HCT116 (cell line): ENCODE measurements around the gene CEACAM18. TPM values are rescaled to one million over a fixed set of nuclear protein-coding genes. Genes with fewer than 3 reads are reported as not detected.

Experiments
- ATAC-seq: fragments of 200-7000 bp; cut with Tn5 transposase; 2 replicates; pipeline ENCODE4 v1.9.1; 2020; ENCODE audit warnings: mild to moderate bottlenecking, moderate library complexity
- BruUV-seq: library from RNA; stranded (reverse); fragments of 400-500 nt; replicated peaks from 2 replicates; lab custom pipeline; 2021; lab: Mats Ljungman, UMichigan
- CTCF ChIA-PET: fragments of 300-600 bp; sonication (Branson Sonifier 250); formaldehyde crosslinking; loops from one replicate; lab custom pipeline; 2021; ENCODE audit warnings: antibody characterized with exemption; lab: Charles Lee
- POLR2A ChIA-PET: fragments of 300-600, 350-600 bp; sonication (Branson Sonifier 250); formaldehyde crosslinking; loops from one replicate; lab custom pipeline; 2021; ENCODE audit warnings: antibody characterized with exemption; lab: Charles Lee
- RAD21 ChIA-PET, 2 experiments: fragments of 300-600 bp; sonication (Branson Sonifier 250); formaldehyde crosslinking; loops; one replicate each; lab custom pipeline; 2023; ENCODE audit warnings: low total read pairs in 2 of 2; ENCODE audit not compliant: uncharacterized antibody in 2 of 2, unreplicated experiment in 2 of 2, low non-redundant PET in 1 of 2; lab: Charles Lee
- DNase-seq: peaks from one replicate; pipeline ENCODE4 v3.0.0-alpha.2; 2010; ENCODE audit warnings: low read depth, low spot score
- H2AFZ ChIP-seq: fragments of 200-600 bp; shearing (Covaris generic), sonication (generic); 2 replicates; pipeline ENCODE4 v1.6.1; 2017; ENCODE audit warnings: low read depth, mixed run types, mixed read lengths, antibody characterized with exemption, low read length; ENCODE audit not compliant: poor library complexity, severe bottlenecking
- H3K27ac ChIP-seq: 2 replicates; pipeline ENCODE4 v1.5.1; 2012; ENCODE audit warnings: low read depth, low read length
- H3K27me3 ChIP-seq: fragments of 200-600 bp; sonication (generic); 2 replicates; pipeline ENCODE4 v1.6.1; 2016; ENCODE audit warnings: mixed run types, low read length, mixed read lengths; ENCODE audit not compliant: insufficient read depth
- H3K36me3 ChIP-seq, 2 experiments: fragments of 200-500 bp in 1 of 2; fragments of 200-600 bp in 1 of 2; sonication (Bioruptor generic) in 1 of 2; sonication (generic) in 1 of 2; 2 replicates each; pipeline versions ENCODE4 v1.5.1 to v1.6.1; 2014 to 2016; ENCODE audit warnings: low read length in 2 of 2, inconsistent platforms in 1 of 2, mixed read lengths in 1 of 2, mixed run types in 1 of 2; ENCODE audit not compliant: insufficient read depth in 2 of 2, control insufficient read depth in 1 of 2
- H3K4me1 ChIP-seq, 2 experiments: fragments of 200-600 bp in 1 of 2; sonication (generic) in 1 of 2; 2 replicates each; pipeline versions ENCODE4 v1.5.1 to v1.6.1; 2012 to 2017; ENCODE audit warnings: low read length in 2 of 2, inconsistent platforms in 1 of 2, mild to moderate bottlenecking in 1 of 2, mixed read lengths in 1 of 2, mixed run types in 1 of 2, moderate library complexity in 1 of 2; ENCODE audit not compliant: insufficient read depth in 2 of 2, control insufficient read depth in 1 of 2
- H3K4me2 ChIP-seq: fragments of 200-600 bp; sonication (generic); 2 replicates; pipeline ENCODE4 v1.6.1; 2017; ENCODE audit warnings: mixed run types, low read length, mixed read lengths
- H3K4me3 ChIP-seq, 2 experiments: fragments of 200-600 bp in 1 of 2; sonication (generic) in 1 of 2; replicated peaks in 1 of 2; 2 replicates each; pipeline ENCODE4 v1.5.1; 2011 to 2016; ENCODE audit warnings: low read length in 2 of 2, control low read depth in 1 of 2, low read depth in 1 of 2, mild to moderate bottlenecking in 1 of 2, mixed read lengths in 1 of 2, mixed run types in 1 of 2
- H3K79me2 ChIP-seq: fragments of 200-600 bp; sonication (generic); 2 replicates; pipeline ENCODE4 v1.6.1; 2017; ENCODE audit warnings: mild to moderate bottlenecking, mixed run types, low read length, moderate library complexity, mixed read lengths; ENCODE audit not compliant: insufficient read depth
- H3K9ac ChIP-seq: fragments of 200-600 bp; sonication (generic); 2 replicates; pipeline ENCODE4 v1.6.1; 2016; ENCODE audit warnings: low read length, mixed read lengths
- H3K9me2 ChIP-seq: fragments of 200-600 bp; sonication (generic), shearing (Covaris generic); 2 replicates; pipeline ENCODE4 v1.6.1; 2017; ENCODE audit warnings: mixed run types, mild to moderate bottlenecking, moderate library complexity; ENCODE audit not compliant: insufficient read depth
- H3K9me3 ChIP-seq, 2 experiments: fragments of 200-500 bp in 1 of 2; fragments of 200-600 bp in 1 of 2; sonication (Bioruptor generic) in 1 of 2; sonication (generic) in 1 of 2; 2 replicates each; pipeline ENCODE4 v1.6.1; 2014 to 2017; ENCODE audit warnings: low read length in 2 of 2, mixed read lengths in 2 of 2, inconsistent platforms in 1 of 2, low read depth in 1 of 2, mild to moderate bottlenecking in 1 of 2, mixed run types in 1 of 2, moderate library complexity in 1 of 2; ENCODE audit not compliant: control insufficient read depth in 1 of 2, insufficient read depth in 1 of 2
- H4K20me1 ChIP-seq: fragments of 200-600 bp; sonication (generic), shearing (Covaris generic); 2 replicates; pipeline ENCODE4 v1.6.1; 2017; ENCODE audit warnings: mixed run types, mild to moderate bottlenecking, moderate library complexity; ENCODE audit not compliant: insufficient read depth
- CEBPB ChIP-seq: IDR thresholded peaks from 2 replicates; pipeline ENCODE4 v1.6.1; 2012; ENCODE audit warnings: low read depth
- ELF1 ChIP-seq: IDR thresholded peaks from 2 replicates; pipeline ENCODE4 v1.6.1; 2012; ENCODE audit warnings: low read depth, borderline replicate concordance
- EZH2 ChIP-seq: fragments of 200-600 bp; sonication (generic); IDR thresholded peaks from 2 replicates; pipeline ENCODE4 v1.6.1; 2017; ENCODE audit warnings: antibody characterized with exemption, mixed run types
- EZH2phosphoT487 ChIP-seq: fragments of 200-600 bp; IDR thresholded peaks from 2 replicates; pipeline ENCODE4 v1.6.1; 2018; ENCODE audit warnings: antibody characterized with exemption, borderline replicate concordance
- FOSL1 ChIP-seq: IDR thresholded peaks from 2 replicates; pipeline ENCODE4 v1.6.1; 2012; ENCODE audit warnings: low read depth
- JUND ChIP-seq: IDR thresholded peaks from 2 replicates; pipeline ENCODE4 v1.6.1; 2012
- MAX ChIP-seq: IDR thresholded peaks from 2 replicates; pipeline ENCODE4 v1.6.1; 2012
- POLR2A ChIP-seq: IDR thresholded peaks from 2 replicates; pipeline ENCODE4 v1.7.0; 2011; ENCODE audit warnings: borderline replicate concordance; ENCODE audit not compliant: insufficient read depth, insufficient read length; ENCODE audit errors: extremely low read depth
- POLR2AphosphoS5 ChIP-seq: IDR thresholded peaks from 2 replicates; pipeline ENCODE4 v1.6.1; 2011; ENCODE audit warnings: mild to moderate bottlenecking, low read depth, low read length, moderate library complexity
- REST ChIP-seq: IDR thresholded peaks from 2 replicates; pipeline ENCODE4 v1.6.1; 2012; ENCODE audit warnings: low read depth
- SIN3A ChIP-seq: IDR thresholded peaks from 2 replicates; pipeline ENCODE4 v1.6.1; 2012; ENCODE audit warnings: low read depth
- SP1 ChIP-seq: IDR thresholded peaks from 2 replicates; pipeline ENCODE4 v1.6.1; 2012; ENCODE audit warnings: low read depth
- SRF ChIP-seq: IDR thresholded peaks from 2 replicates; pipeline ENCODE4 v1.6.1; 2012; ENCODE audit warnings: low read depth
- TCF7L2 ChIP-seq: IDR thresholded peaks from 2 replicates; pipeline ENCODE4 v1.7.0; 2011; ENCODE audit warnings: borderline replicate concordance, inconsistent platforms; ENCODE audit not compliant: insufficient read depth, insufficient read length; ENCODE audit errors: extremely low read depth
- ZFX ChIP-seq: fragments of 450-650 bp; IDR thresholded peaks from 2 replicates; pipeline ENCODE4 v1.6.1; 2017
- ZNF274 ChIP-seq: fragments of 200-500 bp; sonication (Bioruptor generic); IDR thresholded peaks from 2 replicates; pipeline ENCODE4 v1.6.1; 2014; ENCODE audit warnings: mild to moderate bottlenecking, low read depth, low read length, inconsistent platforms
- intact Hi-C: fragments of 100-400 bp; cut with micrococcal nuclease; formaldehyde crosslinking; loops from 2 replicates; pipeline ENCODE4 v1.10.0; 2022
- total RNA-seq: library from RNA; stranded (reverse); gene quantifications from one replicate; pipeline ENCODE4 v1.2.1, GENCODE V29; 2021; ENCODE audit not compliant: unreplicated experiment

CEACAM18 gene
- total RNA-seq, 1 experiment from 2014 or later = not detected

- ATAC-seq = no peak
- Histone ChIP-seq H3K4me3 (no peak within 1 kb of the TSS), H3K36me3 (no peaks in the 10 kb centered on the region), H3K9me2 (no peaks in the 10 kb centered on the region), H3K27ac (no peak within 1 kb of the TSS), H3K9me3 (no peaks in the 10 kb centered on the region), H2AFZ (no peak within 1 kb of the TSS), H4K20me1 (no peaks in the 10 kb centered on the region), H3K27me3 (peaks cover 15% of the 10 kb centered on the region), H3K4me1 (no peaks in the 10 kb centered on the region), H3K4me2 (no peak within 1 kb of the TSS), H3K9ac (no peak within 1 kb of the TSS), H3K79me2 (no peaks in the 10 kb centered on the region)
- CTCF ChIA-PET = no interaction called here
- no TSS peak for BruUV-seq
- RAD21 ChIA-PET = no interaction called here
- no peak for DNase-seq
- POLR2A ChIA-PET = no interaction called here
- intact Hi-C loops = no loop called here
- no peak for TF ChIP-seq SP1
- no peak for TF ChIP-seq ELF1
- TF ChIP-seq EZH2 = no peak
- TF ChIP-seq CEBPB = no peak
- no peak for TF ChIP-seq POLR2AphosphoS5
- no peak for TF ChIP-seq ZFX
Measured at GRCh38 chr19:51501594-51502263, 23.4 kb downstream of the CEACAM18 start, which contains the start of gene SIGLEC12. Gene SIGLEC12, minus strand, starts transcription at chr19:51501800. Its CDS starts 67 bp downstream, at chr19:51501733.

- intact Hi-C loops = no loop called here
- no peak for DNase-seq
- Histone ChIP-seq H3K4me3 (no peak overlapping the region), H3K79me2 (no peaks in the 10 kb centered on the region), H2AFZ (no peak overlapping the region), H3K4me2 (no peak overlapping the region), H3K9ac (no peak overlapping the region), H3K27me3 (peaks cover 8% of the 10 kb centered on the region), H3K27ac (no peak overlapping the region), H3K9me3 (no peaks in the 10 kb centered on the region), H3K36me3 (no peaks in the 10 kb centered on the region), H4K20me1 (no peaks in the 10 kb centered on the region), H3K9me2 (no peaks in the 10 kb centered on the region), H3K4me1 (no peaks in the 10 kb centered on the region)
- CTCF ChIA-PET = no interaction called here
- POLR2A ChIA-PET = no interaction called here
- no TSS peak for BruUV-seq
- RAD21 ChIA-PET = no interaction called here
- ATAC-seq = no peak
- TF ChIP-seq SP1 (no peak), ZNF274 (no peak), REST (no peak), TCF7L2 (no peak), MAX (no peak), SRF (no peak), POLR2A (no peak), JUND (no peak), FOSL1 (no peak), EZH2phosphoT487 (no peak), POLR2AphosphoS5 (no peak), SIN3A (no peak)
Measured at GRCh38 chr19:51503286-51503817, 25.0 kb downstream of the CEACAM18 start.
